ENCODE results near the gene TRIM15.

Gene TRIM15

GRCh38 chr6:30122515-30122914 lies 40.8 kb upstream of the TRIM15 start:
- no peaks in the 10 kb centered on the region for H3K9me3 ChIP-seq (ENCODE audit: control insufficient read depth, low read length)
- H3K4me2 ChIP-seq (ENCODE audit: low read length) = no peak overlapping the region
- no peak overlapping the region for H3K9ac ChIP-seq
- no peaks in the 10 kb centered on the region for H3K79me2 ChIP-seq
- no peak overlapping the region for H2AFZ ChIP-seq
- H3K27me3 ChIP-seq (ENCODE audit: control insufficient read depth, insufficient read depth, low read length) = no peaks in the 10 kb centered on the region
- H3K36me3 ChIP-seq (ENCODE audit: control insufficient read depth, insufficient read depth, low read length) = no peaks in the 10 kb centered on the region
- H3K4me3 ChIP-seq (ENCODE audit: low read depth, low read length) = no peak overlapping the region
- no peaks in the 10 kb centered on the region for H3K4me1 ChIP-seq
- no peak for TF ChIP-seq CTCF (IDR thresholded peaks at IDR 0.05)
- no peak overlapping the region for H3K27ac ChIP-seq

GRCh38 chr6:30127238-30128093 lies 35.9 kb upstream of the TRIM15 start:
- H3K36me3 ChIP-seq (ENCODE audit: control insufficient read depth, insufficient read depth, low read length) = no peaks in the 10 kb centered on the region
- no peaks in the 10 kb centered on the region for H3K9me3 ChIP-seq (ENCODE audit: control insufficient read depth, low read length)
- no peak for TF ChIP-seq CTCF (IDR thresholded peaks at IDR 0.05)
- H3K4me1 ChIP-seq = no peaks in the 10 kb centered on the region
- H3K27ac ChIP-seq = no peak overlapping the region
- no peak overlapping the region for H3K9ac ChIP-seq
- H3K4me2 ChIP-seq (ENCODE audit: low read length) = peak overlapping the region; percentile 61
- peak overlapping the region; percentile 17 for H3K4me3 ChIP-seq (ENCODE audit: low read depth, low read length)
- no peaks in the 10 kb centered on the region for H3K27me3 ChIP-seq (ENCODE audit: control insufficient read depth, insufficient read depth, low read length)
- H2AFZ ChIP-seq = peak overlapping the region; percentile 52
- no peaks in the 10 kb centered on the region for H3K79me2 ChIP-seq

DNA sequence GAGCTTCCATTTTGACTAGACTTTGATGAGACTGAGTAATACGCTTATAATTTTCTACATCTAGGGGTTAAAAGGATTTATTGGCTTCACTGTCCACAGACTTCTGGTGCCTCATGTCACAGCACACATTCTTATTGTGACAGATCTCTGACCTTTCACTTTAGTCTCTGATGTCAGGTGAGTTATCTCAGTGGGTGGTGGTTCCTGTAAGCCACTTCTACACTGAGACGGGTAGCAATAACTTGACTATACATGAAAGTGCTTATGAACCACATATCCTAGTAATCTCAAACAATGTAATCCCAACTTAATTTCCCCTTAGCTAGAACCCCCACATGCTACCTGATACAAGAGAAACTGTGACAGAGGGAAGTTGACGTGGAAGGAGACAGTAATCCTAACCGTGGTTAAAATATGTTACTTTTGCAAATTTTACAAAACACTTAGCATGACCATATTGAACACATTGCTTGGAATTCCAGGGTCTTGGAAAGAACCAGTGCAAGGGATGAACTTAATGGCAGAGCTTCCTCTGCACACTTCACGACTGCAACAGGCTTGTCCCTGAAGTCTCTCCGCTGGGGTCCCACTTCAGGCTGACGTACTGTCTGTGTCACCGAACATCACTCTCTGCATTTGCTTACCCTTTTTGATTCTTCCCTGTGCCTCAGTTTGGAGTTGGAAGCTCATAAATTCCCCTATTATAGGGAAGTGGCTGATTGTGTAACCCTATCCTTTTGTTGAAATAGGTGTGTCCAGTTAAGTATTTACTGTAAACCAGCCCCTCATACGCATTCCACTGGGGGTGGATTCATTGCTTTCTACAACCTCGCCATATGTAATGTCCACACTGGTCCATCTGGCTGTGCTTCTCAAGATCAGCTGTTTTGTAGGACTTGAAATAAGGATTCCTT lies 33.8 kb upstream of the TRIM15 start:
- Histone ChIP-seq H2AFZ (no peak overlapping the region), H3K4me1 (no peaks in the 10 kb centered on the region), H3K9ac (no peak overlapping the region), H3K4me2 (ENCODE audit: low read length) (no peak overlapping the region), H3K36me3 (ENCODE audit: control insufficient read depth, insufficient read depth, low read length) (no peaks in the 10 kb centered on the region), H3K79me2 (no peaks in the 10 kb centered on the region), H3K9me3 (ENCODE audit: control insufficient read depth, low read length) (no peaks in the 10 kb centered on the region), H3K4me3 (ENCODE audit: low read depth, low read length) (no peak overlapping the region), H3K27ac (no peak overlapping the region), H3K27me3 (ENCODE audit: control insufficient read depth, insufficient read depth, low read length) (no peaks in the 10 kb centered on the region)
- TF ChIP-seq CTCF (IDR thresholded peaks at IDR 0.05) = no peak

- H3K9me3 ChIP-seq (ENCODE audit: control insufficient read depth, low read length) = no peaks in the 10 kb centered on the region
- no peak overlapping the region for H2AFZ ChIP-seq
- no peak for TF ChIP-seq CTCF (IDR thresholded peaks at IDR 0.05)
- H3K4me3 ChIP-seq (ENCODE audit: low read depth, low read length) = no peak overlapping the region
- H3K4me1 ChIP-seq = no peaks in the 10 kb centered on the region
- H3K36me3 ChIP-seq (ENCODE audit: control insufficient read depth, insufficient read depth, low read length) = no peaks in the 10 kb centered on the region
- no peak overlapping the region for H3K27ac ChIP-seq
- no peak overlapping the region for H3K9ac ChIP-seq
- no peak overlapping the region for H3K4me2 ChIP-seq (ENCODE audit: low read length)
- H3K27me3 ChIP-seq (ENCODE audit: control insufficient read depth, insufficient read depth, low read length) = no peaks in the 10 kb centered on the region
- no peaks in the 10 kb centered on the region for H3K79me2 ChIP-seq
These were observed 33.1 kb upstream of the TRIM15 start for GRCh38 chr6:30130179-30130679.
